ENCODE results near the gene PRKG1. TPM values are rescaled to one million over a fixed set of nuclear protein-coding genes. Genes with fewer than 3 reads are reported as not detected.

The PRKG1 gene
- total and polyA plus RNA-seq, 2 of the 8 experiments (the other 6 are each of a cell fraction or from before 2014, with no cell fraction given) = 4.2 to 15.2 TPM

GRCh38 chr10:51620131-51620530 lies 545.8 kb downstream of the PRKG1 start:
- Histone ChIP-seq H3K79me1 (ENCODE audit: low read depth, low read length) (no peaks in the 10 kb centered on the region), H3K56ac (replicated peaks; ENCODE audit: insufficient read length, low read depth, low read length) (peak overlapping the region; percentile 12), H3K23ac (ENCODE audit: insufficient read length) (no peak overlapping the region), H3K4me3 (ENCODE audit: extremely low read depth in 1 of 4, insufficient read depth in 2 of 4, low read depth in 3 of 4, low read length in 4 of 4) (no peak overlapping the region), H3K79me2 (ENCODE audit: control insufficient read depth in 1 of 2, insufficient read depth in 2 of 2, low read length in 2 of 2) (no peaks in the 10 kb centered on the region), H3K14ac (ENCODE audit: insufficient read length) (no peak overlapping the region), H4K20me1 (replicated peaks in 1 of 2; ENCODE audit: control insufficient read depth in 1 of 2, insufficient read depth in 2 of 2, low read length in 2 of 2) (no peaks in the 10 kb centered on the region), H3K4ac (replicated peaks; ENCODE audit: insufficient read length, low read depth, low read length) (no peak overlapping the region), H4K91ac (replicated peaks; ENCODE audit: insufficient read length, low read length) (no peak overlapping the region), H3K4me1 (replicated peaks in 1 of 4; ENCODE audit: control insufficient read depth in 3 of 4, insufficient read depth in 4 of 4, low read length in 3 of 4) (peaks cover 0 to 6% (median 0%) of the 10 kb centered on the region in 4 experiments; a peak in 1 of 7 replicates), H3K9me3 (ENCODE audit: insufficient read depth in 2 of 2, low read depth in 1 of 2, low read length in 1 of 2) (no peaks in the 10 kb centered on the region), H3K27me3 (replicated peaks in 1 of 4; ENCODE audit: control insufficient read depth in 3 of 4, extremely low read depth in 1 of 4, insufficient read depth in 3 of 4, low read length in 3 of 4) (no peaks in the 10 kb centered on the region), H2BK5ac (ENCODE audit: low read depth, low read length) (no peak overlapping the region), H3K4me2 (ENCODE audit: insufficient read depth in 1 of 2, low read depth in 2 of 2, low read length in 2 of 2) (no peak overlapping the region), H3K9ac (replicated peaks in 1 of 4; ENCODE audit: extremely low read depth in 1 of 4, low read depth in 3 of 4, low read length in 3 of 4) (no peak overlapping the region), H4K8ac (ENCODE audit: extremely low read depth, insufficient read depth, low read length) (no peak overlapping the region), H3K36me3 (ENCODE audit: control insufficient read depth in 2 of 4, insufficient read depth in 4 of 4, low read length in 3 of 4) (no peaks in the 10 kb centered on the region), H3K23me2 (ENCODE audit: low read depth, low read length) (no peaks in the 10 kb centered on the region), H2BK120ac (replicated peaks; ENCODE audit: low read depth, low read length) (no peak overlapping the region), H2BK12ac (ENCODE audit: low read depth, low read length) (no peak overlapping the region), H3K27ac (ENCODE audit: low read depth, low read length) (no peak overlapping the region), H4K5ac (ENCODE audit: insufficient read length, low read depth, low read length) (no peak overlapping the region), H2BK15ac (ENCODE audit: low read length) (no peak overlapping the region), H3K18ac (ENCODE audit: extremely low read depth, low read length) (no peak overlapping the region), H2BK20ac (ENCODE audit: low read length) (no peak overlapping the region), H2AFZ (ENCODE audit: low read length) (no peak overlapping the region), H2AK5ac (ENCODE audit: low read depth, low read length) (no peak overlapping the region)
- DNase-seq (ENCODE audit: low read depth in 1 of 2, low spot score in 2 of 2) (no peak), FAIRE-seq (no peak)
- TF ChIP-seq SP2 (IDR thresholded peaks at IDR 0.05; ENCODE audit: low read length) = no peak
- no peak for TF ChIP-seq MAX (IDR thresholded peaks at IDR 0.05)
- TF ChIP-seq EP300 (IDR thresholded peaks at IDR 0.05; ENCODE audit: borderline replicate concordance in 1 of 2, low read depth in 2 of 2, low read length in 2 of 2) = no peak
- no peak for TF ChIP-seq POU5F1 (IDR thresholded peaks at IDR 0.05; ENCODE audit: low read depth, low read length)
- no peak for TF ChIP-seq EGR1 (IDR thresholded peaks at IDR 0.05; ENCODE audit: borderline replicate concordance, low read depth, low read length)
- 79% methylated on average over 1 of the region's 1 CpG; no CpG with 5 or more reads in 1 of the 2 experiments for WGBS, 2 experiments (ENCODE audit: extremely low coverage in 1 of 2, insufficient coverage in 1 of 2, insufficient read length in 1 of 2, insufficient replicate concordance in 2 of 2, low coverage in 1 of 2, low lambda C conversion rate in 2 of 2, missing lambda C conversion rate in 1 of 2)
- ChIA-PET POLR2A (ENCODE audit: partially characterized antibody) (no interaction called here), CTCF (ENCODE audit: partially characterized antibody) (no interaction called here)

Data from H1 (cell line).